ENCODE data around the gene MPPED1.

DNA sequence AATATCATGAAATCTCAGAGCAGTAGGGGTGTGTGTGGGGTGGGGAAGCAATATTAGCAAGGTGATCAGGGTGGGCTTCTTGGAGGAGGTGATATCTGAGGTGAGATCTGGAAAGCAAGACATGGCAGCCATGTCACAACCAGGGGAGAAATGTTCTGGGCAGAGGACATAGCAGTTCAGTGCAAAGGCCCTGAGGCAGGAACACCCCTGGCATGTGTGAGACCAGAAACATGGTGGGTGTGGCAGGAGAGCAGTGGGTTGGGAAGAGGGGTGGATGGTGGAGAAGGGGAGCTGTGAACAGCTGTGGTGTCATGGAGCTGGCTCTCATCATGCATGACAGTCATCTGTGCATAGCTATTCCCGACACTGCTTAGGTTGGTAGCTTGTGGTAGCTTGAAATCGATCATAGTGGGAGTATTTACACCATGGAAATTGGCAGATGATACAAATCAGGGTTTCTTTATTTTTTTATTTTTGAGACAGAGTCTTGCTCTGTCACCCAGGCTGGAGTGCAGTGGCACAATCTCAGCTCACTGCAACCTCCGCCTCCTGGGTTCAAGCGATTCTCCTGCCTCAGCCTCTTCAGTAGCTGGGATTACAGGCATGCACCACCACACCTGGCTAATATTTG is 17.9 kb upstream of the MPPED1 start:
- TF ChIP-seq, protein P1, sequence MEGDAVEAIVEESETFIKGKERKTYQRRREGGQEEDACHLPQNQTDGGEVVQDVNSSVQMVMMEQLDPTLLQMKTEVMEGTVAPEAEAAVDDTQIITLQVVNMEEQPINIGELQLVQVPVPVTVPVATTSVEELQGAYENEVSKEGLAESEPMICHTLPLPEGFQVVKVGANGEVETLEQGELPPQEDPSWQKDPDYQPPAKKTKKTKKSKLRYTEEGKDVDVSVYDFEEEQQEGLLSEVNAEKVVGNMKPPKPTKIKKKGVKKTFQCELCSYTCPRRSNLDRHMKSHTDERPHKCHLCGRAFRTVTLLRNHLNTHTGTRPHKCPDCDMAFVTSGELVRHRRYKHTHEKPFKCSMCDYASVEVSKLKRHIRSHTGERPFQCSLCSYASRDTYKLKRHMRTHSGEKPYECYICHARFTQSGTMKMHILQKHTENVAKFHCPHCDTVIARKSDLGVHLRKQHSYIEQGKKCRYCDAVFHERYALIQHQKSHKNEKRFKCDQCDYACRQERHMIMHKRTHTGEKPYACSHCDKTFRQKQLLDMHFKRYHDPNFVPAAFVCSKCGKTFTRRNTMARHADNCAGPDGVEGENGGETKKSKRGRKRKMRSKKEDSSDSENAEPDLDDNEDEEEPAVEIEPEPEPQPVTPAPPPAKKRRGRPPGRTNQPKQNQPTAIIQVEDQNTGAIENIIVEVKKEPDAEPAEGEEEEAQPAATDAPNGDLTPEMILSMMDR (conservative IDR thresholded peaks at IDR 0.05 in 1 of 2, IDR thresholded peaks at IDR 0.05 in 1 of 2; ENCODE audit: extremely low read depth in 1 of 2, insufficient read depth in 1 of 2, low read depth in 1 of 2, low read length in 2 of 2), result no peak
- no peak for TF ChIP-seq EZH2 (IDR thresholded peaks at IDR 0.05; ENCODE audit: borderline replicate concordance, low read length)

Data from mammary epithelial cell (primary cell).